ENCODE data around the gene TMUB1. TPM values are rescaled to one million over a fixed set of nuclear protein-coding genes. Genes with fewer than 3 reads are reported as not detected.

Gene TMUB1
- total RNA-seq, result 10 to 100 TPM in 2 of 4 donors, 1 to 10 TPM in 2; 2.9 to 32.8 (median 8.6) TPM

- peaks cover 0 to 27% of the 10 kb centered on the region in 2 donors for H3K4me1 ChIP-seq
- H3K4me3 ChIP-seq, result peak within 1 kb of the TSS; percentile 73 to 80
- no peaks in the 10 kb centered on the region for H3K27me3 ChIP-seq
- intact Hi-C loops (cut with DNase I; ENCODE audit: low total_unique reads), result no loop called here
- H3K9me3 ChIP-seq, result no peaks in the 10 kb centered on the region
- peak within 1 kb of the TSS; percentile 90 to 93 for H3K27ac ChIP-seq
- TF ChIP-seq CTCF (IDR thresholded peaks at IDR 0.05) (no peak), POLR2A (IDR thresholded peaks at IDR 0.05) (peak; percentile 27 to 58)
- peak; percentile 77 to 78 for DNase-seq
- H3K36me3 ChIP-seq, result no peaks in the 10 kb centered on the region
These were observed at the start of gene TMUB1 for GRCh38 chr7:151083071-151083823. TSS of gene TMUB1 (minus strand) at chr7:151083493. CDS start at chr7:151082563, 930 bp downstream.

GRCh38 chr7:151132461-151133205, 49.3 kb upstream of the TMUB1 start:
- H3K36me3 ChIP-seq, result no peaks in the 10 kb centered on the region
- H3K27me3 ChIP-seq, result no peaks in the 10 kb centered on the region
- H3K4me1 ChIP-seq, result no peaks in the 10 kb centered on the region
- H3K4me3 ChIP-seq, result no peak overlapping the region
- intact Hi-C loops (cut with DNase I; ENCODE audit: low total_unique reads), result loop anchor here (10.0 kb wide), 1 partner anchor 172 kb away; no protein-coding TSS in a partner anchor
- no peaks in the 10 kb centered on the region for H3K9me3 ChIP-seq
- H3K27ac ChIP-seq, result no peak overlapping the region
- TF ChIP-seq POLR2A (IDR thresholded peaks at IDR 0.05) (no peak), CTCF (IDR thresholded peaks at IDR 0.05) (no peak)
- DNase-seq, result peak in 1 of 2 donors; percentile 11

- Histone ChIP-seq H3K4me3 (no peak overlapping the region), H3K36me3 (no peaks in the 10 kb centered on the region), H3K9me3 (no peaks in the 10 kb centered on the region), H3K27me3 (no peaks in the 10 kb centered on the region), H3K27ac (no peak overlapping the region), H3K4me1 (no peaks in the 10 kb centered on the region)
- TF ChIP-seq POLR2A (IDR thresholded peaks at IDR 0.05) (no peak), CTCF (IDR thresholded peaks at IDR 0.05) (no peak)
- no peak for DNase-seq
- intact Hi-C loops (cut with DNase I; ENCODE audit: low total_unique reads), result loop anchor here (10.0 kb wide), 1 partner anchor 173 kb away; no protein-coding TSS in a partner anchor
These were observed 48.5 kb upstream of the TMUB1 start for GRCh38 chr7:151131592-151132293.

GRCh38 chr7:151131224-151131591, 47.9 kb upstream of the TMUB1 start:
- TF ChIP-seq POLR2A (IDR thresholded peaks at IDR 0.05) (no peak), CTCF (IDR thresholded peaks at IDR 0.05) (no peak)
- Histone ChIP-seq H3K27ac (no peak overlapping the region), H3K9me3 (no peaks in the 10 kb centered on the region), H3K4me3 (no peak overlapping the region), H3K27me3 (no peaks in the 10 kb centered on the region), H3K4me1 (no peaks in the 10 kb centered on the region), H3K36me3 (no peaks in the 10 kb centered on the region)
- intact Hi-C loops (cut with DNase I; ENCODE audit: low total_unique reads), result loop anchor here (10.0 kb wide), 1 partner anchor 174 kb away; no protein-coding TSS in a partner anchor
- DNase-seq, result no peak
